ENCODE data around the gene TMEM144.

Gene TMEM144

GRCh38 chr4:158295053-158295452 lies 84.8 kb downstream of the TMEM144 start:
- no peak for DNase-seq (ENCODE audit: low read depth, low spot score)

- no peak for DNase-seq (ENCODE audit: low read depth, low spot score)
Measured at GRCh38 chr4:158297866-158298265, 87.6 kb downstream of the TMEM144 start.

GRCh38 chr4:158299459-158300007 lies 89.2 kb downstream of the TMEM144 start:
- DNase-seq (ENCODE audit: low read depth, low spot score): no peak

GRCh38 chr4:158300012-158300411 lies 89.7 kb downstream of the TMEM144 start:
- DNase-seq (ENCODE audit: low read depth, low spot score): no peak

- no peak for DNase-seq (ENCODE audit: low read depth, low spot score)
Measured at GRCh38 chr4:158302076-158302866, 92.0 kb downstream of the TMEM144 start.

- DNase-seq (ENCODE audit: low read depth, low spot score): no peak
Measured at GRCh38 chr4:158304694-158305093, 94.4 kb downstream of the TMEM144 start.
